Cerebellar nuclear complex (tissue), 1 donor: ENCODE results near the gene NCLN.
"Not testable (repeated sequence)": the region's sequence is repeated elsewhere in the genome, so short reads cannot be mapped to it uniquely, and the experiment has no call there.

Source experiments
- DNase-seq, 2 experiments: peaks; one replicate each; lab custom pipeline; 2025; lab: John Stamatoyannopoulos, UW

Gene NCLN

DNA sequence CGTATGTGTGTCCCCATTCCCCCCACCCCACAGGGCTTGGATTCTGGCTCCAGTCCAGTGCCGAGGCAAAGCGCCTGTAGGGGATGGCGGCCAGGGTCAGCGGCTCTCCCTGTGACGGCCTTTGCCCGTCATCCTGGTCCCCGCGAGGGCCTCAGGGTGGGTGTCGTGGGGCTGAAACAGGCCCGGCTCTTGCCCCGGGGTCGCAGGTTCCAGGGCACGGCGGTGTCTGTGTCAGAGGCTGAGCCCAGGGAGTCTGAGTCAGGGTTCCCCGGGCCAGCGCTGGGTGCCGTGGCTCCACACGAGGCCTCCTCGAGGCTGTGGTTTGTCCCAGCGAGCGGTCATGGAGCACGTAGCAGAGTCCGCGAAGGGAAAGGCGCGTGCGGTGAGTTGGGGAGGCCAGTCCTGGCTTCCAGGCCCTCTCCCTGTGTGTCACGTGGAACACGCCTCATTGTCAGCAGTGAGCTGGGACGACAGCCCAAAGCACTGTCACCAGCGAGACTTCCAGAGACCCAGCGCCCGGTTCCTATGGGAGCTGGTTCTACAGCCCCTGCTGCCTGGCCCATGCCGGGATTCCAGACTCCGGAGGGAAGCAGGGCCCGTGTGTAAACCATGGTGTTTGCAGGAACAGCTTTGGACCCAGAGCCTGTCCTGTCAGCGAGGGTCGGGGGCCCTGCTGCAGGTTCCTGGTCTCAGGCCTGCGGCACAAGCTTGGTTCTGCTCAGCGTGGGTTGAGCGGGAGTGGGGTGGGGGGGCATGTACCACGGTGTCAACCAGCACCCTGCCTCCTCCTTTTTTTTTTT is 13.4 kb downstream of the NCLN start:
- DNase-seq = no peak

DNA sequence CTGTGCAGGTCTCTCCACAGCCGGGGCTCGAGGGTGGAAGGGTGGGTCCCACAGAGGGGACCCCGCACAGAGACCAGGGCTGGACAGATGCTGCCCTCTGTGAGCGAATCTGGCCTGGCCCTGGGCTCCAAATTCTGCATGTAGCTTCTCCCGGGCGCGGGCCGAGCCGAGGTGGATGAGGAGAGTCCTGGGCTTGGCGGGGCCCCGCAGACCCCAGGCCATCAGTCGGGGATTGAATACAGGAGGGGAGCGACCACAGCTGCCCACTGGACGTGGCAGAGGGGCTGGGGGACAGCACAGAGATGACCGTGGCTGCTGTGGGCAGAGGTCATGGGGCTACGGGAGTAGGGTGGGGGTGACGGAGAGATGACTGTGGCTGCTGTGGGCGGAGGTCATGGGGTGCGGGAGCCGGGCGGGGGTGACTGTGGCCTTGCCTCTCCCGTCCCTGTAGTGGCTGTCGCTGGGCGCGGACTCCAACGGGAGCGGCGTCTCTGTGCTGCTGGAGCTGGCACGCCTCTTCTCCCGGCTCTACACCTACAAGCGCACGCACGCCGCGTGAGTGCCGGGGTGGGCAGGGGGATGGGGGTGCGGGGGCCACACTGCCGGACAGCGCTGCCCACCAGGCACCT is 15.5 kb downstream of the NCLN start:
- DNase-seq = no peak

DNA sequence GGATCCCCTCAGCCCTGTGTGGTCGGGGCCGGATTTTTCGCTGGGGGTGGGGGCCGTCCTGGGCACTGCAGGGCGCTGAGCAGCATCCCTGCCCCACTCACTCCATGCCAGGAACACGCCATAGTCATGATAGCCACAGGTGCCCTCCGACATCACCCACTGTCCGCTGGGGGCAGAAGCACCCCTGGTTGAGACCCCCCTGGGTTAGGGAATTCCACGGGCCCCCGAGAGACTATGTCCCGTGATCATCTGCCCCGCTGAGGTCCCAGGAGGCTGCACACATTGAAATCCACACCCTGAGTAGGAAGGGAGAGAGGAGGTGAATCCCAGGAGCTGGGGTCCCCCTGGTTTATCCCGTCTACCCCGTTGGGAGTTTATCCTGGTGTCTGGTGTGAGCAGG is 16.2 kb downstream of the NCLN start:
- no peak for DNase-seq

DNA sequence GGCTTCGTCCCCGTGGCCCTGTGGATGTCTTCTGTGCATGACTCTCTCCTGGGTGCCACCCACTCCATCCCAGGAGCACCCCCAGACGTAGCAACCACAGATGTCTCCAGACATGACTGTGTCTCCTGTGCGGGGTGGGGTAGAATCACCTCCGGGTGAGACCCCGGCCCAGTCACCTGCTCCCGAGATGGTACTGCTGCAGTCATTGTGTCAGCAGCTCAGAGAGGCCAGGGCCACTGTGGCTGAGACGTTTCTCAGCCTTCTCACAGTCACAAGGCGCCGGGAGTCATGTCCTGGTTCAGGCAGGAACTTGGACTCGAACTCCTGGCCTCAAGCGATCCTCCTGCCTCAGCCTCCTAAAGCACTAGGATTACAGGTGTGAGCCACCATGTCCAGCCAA is 16.6 kb downstream of the NCLN start:
- no peak for DNase-seq

DNA sequence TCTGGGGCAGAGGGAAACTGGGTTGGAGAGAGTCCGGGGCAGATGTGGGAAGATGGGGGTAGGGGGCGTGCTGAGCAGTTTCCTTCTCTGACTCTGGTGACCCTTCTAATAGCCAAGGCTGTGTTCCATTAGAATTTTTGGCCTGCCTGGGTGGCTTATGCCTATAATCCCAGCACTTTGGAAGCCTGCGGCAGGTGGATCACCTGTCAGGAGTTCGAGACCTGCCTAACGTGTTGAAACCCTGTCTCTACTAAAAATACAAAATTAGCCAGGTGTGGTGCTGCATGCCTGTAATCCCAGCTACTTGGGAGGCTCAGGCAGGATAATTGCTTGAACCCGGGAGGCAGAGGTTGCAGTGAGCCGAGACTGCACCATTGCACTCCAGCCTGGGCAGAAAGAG is 17.2 kb downstream of the NCLN start:
- not testable (repeated sequence) for DNase-seq

DNA sequence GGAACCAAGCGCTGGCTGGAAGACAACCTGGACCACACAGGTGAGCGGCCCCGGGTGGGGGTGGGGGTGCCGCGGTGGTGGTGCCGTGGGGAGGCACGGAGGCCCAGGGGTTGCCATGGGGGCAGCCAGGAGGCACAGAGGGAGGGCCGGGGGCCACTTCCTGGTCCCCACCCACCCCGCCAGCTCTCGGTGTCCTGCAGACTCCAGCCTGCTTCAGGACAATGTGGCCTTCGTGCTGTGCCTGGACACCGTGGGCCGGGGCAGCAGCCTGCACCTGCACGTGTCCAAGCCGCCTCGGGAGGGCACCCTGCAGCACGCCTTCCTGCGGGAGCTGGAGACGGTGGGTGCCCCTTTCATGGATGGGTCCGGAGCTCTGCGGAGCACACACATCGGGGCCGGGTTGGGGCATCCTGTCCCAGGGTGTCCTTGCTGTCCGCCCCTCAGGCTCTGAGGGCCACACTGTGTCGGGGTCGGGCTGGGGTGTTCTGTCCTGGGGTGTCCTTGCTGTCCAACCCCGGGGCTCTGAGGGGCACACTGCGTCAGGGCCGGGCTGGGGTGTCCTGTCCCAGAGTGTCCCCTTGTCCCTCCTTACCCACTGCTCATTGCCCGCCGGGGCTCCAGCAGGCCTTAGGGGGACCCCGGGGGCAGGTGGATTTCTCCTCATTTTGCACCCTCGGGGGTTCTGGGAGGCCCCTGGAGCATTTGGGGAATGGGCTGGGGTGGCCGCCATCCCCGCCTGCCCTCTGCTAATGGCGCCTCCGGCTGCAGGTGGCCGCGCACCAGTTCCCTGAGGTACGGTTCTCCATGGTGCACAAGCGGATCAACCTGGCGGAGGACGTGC is 18.3 kb downstream of the NCLN start:
- no peak for DNase-seq

DNA sequence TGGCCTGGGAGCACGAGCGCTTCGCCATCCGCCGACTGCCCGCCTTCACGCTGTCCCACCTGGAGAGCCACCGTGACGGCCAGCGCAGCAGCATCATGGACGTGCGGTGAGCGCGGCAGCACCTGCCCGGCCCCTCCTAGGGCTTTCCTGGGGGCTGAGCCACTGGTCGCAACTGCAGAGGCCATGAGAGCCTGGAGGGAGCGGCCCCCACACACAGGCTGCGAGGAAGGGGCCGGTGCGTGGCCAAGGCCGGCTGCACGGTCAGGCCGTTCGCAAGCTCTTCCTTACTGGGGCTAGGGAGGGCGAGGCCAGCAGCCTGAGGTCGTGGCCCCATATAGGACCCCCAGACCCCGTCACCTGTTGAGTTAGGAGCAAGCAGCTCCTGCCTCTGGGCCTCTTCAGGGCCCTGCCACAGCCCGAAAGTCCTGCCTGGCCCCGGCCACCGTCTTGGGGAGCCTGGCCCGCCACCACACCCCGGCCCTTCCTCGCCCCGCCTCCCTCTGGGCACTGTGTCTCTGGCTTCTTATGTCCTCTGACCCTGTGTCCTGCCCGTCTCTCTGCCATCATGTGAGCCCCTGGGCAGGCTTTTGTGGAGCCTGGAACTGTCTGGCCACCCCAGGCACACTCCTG is 19.0 kb downstream of the NCLN start:
- DNase-seq = no peak

DNA sequence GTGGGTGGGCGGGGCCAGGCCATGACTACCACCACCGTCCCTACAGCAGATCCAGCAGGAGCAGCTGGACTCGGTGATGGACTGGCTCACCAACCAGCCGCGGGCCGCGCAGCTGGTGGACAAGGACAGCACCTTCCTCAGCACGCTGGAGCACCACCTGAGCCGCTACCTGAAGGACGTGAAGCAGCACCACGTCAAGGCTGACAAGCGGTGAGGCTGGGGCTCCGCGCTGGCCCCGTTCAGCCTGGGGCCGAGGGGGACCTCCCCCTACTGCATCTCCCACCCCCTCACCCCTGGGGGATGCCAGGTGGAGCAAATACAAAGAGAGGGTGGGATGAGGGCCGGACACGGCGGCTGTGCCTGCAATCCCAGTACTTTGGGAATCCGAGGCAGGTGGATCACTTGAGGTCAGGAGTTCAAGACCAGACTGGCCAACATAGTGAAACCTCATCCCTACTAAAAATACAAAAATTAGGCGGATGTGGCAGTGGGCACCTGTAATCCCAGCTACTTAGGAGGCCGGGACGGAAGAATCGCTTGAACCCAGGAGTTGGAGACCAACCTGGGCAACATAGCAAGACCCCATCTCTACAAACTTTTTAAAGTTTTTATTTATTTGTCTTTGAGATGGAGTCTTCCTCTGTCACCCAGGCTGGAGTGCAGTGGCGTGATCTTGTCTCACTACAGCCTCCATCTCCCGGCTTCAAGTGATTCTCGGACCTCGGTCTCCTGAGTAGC is 20.7 kb downstream of the NCLN start:
- DNase-seq = no peak

DNA sequence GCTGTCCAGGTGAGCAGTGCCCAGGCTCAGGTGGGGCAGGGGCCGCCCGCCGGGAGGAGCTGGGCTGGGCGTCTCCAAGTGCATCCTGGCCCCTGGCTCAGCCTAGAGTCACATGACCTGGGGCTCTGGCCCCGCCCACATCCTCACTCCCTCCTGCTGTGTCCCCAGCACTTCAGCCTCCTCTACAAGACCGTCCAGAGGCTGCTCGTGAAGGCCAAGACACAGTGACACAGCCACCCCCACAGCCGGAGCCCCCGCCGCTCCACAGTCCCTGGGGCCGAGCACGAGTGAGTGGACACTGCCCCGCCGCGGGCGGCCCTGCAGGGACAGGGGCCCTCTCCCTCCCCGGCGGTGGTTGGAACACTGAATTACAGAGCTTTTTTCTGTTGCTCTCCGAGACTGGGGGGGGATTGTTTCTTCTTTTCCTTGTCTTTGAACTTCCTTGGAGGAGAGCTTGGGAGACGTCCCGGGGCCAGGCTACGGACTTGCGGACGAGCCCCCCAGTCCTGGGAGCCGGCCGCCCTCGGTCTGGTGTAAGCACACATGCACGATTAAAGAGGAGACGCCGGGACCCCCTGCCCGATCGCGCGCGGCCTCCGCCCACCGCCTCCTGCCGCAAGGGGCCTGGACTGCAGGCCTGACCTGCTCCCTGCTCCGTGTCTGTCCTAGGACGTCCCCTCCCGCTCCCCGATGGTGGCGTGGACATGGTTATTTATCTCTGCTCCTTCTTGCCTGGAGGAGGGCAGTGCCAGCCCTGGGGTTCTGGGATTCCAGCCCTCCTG is 21.9 kb downstream of the NCLN start:
- no peak for DNase-seq

DNA sequence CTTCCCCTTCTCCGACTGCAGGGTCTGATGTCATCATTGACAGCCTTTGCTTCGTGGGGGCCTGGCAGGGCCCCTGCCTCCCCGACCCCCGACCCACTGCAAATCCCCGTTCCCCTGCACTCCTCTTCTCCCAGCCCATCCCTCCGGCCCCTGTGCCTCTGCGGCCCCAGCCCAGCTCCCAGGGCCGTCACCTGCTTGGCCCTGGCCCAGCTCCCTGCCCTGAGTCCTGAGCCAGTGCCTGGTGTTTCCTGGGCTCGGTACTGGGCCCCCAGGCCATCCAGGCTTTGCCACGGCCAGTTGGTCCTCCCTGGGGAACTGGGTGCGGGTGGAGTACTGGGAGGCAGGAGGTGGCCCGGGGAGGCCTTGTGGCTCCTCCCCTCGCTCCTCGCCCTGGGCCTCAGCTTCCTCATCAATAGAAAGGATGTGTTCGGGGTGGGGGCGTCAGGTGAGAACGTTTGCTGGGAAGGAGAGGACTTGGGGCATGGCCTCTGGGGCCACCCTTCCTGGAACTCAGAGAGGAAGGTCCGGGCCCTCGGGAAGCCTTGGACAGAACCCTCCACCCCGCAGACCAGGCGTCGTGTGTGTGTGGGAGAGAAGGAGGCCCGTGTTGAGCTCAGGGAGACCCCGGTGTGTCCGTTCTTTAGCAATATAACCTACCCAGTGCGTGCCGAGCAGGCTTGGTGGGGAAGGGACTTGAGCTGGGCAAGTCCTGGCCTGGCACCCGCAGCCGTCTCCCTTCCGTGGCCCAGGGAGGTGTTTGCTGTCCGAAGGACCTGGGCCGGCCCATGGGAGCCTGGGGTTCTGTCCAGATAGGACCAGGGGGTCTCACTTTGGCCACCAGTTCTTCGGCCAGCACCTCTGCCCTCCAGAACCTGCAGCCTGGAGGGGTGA is 22.8 kb downstream of the NCLN start:
- DNase-seq = no peak

DNA sequence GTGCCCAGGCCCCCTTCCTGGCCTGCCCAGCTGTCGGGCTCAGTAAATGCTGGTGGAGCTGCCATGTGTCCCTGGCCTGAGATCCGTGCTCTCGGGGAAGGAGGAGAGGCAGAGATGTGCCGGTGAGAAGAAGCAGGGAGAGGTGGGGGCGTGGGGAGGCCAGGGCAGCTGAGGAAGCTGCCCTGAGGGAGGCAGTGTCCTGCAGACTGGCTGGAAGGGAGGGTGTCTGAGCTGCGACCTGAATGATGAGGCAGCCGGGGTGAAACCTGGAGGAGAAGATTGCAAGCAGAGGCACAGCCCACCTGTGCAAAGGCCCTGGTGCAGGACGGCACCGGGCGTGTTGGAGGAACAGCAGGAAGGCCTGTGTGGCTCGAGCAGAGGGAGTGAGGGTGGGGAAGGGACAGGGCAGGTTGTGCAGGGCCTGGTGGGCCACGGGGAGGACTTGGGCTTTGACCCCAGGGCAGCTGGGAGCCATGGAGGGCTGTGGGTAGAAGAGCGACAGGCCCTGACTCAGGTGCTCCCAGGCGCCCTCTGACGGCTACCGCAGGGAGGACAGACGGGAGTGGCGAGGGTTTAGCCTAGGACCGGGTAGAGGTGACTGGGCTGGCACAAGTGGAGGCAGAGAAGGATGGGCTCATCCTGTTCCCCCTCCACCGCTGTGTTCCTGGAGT is 24.8 kb downstream of the NCLN start:
- no peak for DNase-seq

DNA sequence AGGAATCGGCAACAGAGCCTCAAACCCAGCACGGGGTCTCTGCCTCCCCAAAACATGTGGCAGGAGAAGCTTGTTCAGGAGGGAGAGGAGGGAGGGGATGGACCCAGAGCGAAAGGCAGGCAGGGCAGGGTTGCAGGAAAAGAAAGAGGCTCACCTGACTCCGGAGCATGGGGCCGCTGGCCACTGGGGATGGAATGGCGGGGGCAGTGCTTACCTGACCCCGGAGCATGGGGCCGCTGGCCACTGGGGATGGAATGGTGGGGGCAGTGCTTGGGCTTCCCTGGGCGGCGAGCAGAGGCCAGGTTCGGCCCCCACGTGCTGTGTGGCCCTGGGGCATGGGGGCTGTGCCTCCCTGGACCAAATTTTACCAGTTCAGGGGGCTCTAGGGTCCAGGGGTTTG is 25.5 kb downstream of the NCLN start:
- DNase-seq = no peak

DNA sequence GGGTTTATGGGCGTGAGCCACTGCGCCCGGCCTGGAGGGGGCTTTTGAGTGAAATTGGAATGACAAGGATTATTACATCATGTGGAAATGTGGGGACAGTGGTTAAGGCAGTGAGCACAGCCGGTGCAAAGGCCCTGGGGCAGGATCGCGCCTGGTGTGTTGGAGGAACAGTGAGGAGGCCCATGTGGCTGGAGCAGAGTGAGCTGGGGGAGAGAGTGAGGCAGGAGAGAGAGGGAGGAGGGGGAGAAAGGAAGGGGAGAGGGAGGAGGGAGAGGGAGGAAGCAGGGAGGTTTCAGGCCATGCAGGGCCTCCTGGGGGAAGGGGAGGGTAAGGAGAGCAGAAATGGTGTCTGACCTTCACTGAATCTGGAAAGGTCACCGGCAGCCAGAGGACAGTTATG is 27.4 kb downstream of the NCLN start:
- no peak for DNase-seq

DNA sequence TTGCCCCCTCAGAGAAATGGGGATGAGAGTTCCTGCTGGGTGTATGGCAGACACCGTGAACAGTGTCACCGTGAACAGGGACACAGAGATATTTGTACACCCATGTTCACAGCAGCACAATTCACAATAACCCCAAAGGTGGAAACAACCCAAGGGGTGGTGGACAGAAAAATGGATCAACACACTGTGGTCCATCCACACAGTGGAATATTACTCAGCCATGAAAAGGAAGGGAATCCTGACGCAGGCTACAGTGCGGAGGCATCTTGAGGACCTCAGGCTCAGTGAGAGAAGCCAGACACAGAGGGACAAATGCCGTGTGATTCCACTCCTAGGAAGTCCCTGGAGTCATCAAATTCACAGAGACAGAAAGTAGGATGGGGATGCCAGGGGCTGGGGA is 31.1 kb downstream of the NCLN start:
- DNase-seq = no peak

DNA sequence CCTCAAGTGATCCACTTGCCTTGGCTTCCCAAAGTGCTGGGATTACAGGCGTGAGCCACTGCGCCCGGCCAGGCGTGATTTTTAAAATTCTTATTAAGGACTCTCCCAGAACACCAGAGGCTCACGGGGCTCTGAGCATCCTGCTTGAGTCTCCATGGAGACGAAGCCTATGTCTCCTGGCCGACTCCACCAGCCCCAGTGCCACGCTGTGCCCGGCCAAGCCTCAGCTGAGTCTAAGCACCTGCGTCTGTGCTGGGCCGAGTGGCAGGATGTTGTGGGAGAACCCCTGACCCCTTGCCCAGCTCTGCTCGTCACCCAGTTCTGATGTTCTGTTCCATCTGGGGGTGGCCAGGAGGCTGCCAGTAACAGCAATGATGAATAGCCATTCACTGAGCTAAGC is 34.8 kb downstream of the NCLN start:
- no peak for DNase-seq

DNA sequence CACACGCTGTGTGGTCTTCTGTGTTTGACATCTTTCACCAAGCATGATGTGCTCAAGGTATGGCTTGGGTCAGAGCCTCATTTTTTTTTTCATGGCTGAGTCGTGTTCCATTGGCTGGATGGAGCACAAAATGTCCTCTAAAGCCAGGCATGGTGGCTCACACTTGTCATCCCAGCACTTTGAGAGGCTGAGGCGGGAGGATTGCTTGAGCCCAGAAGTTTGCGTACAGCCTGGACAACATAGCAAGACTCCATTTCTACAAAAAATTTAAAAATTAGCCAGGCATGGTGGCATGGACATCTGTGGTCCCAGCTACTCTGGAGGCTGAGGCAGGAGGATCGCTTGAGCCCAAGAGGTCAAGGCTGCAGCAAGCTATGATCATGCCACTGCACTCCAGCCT is 35.8 kb downstream of the NCLN start:
- not testable (repeated sequence) for DNase-seq

DNA sequence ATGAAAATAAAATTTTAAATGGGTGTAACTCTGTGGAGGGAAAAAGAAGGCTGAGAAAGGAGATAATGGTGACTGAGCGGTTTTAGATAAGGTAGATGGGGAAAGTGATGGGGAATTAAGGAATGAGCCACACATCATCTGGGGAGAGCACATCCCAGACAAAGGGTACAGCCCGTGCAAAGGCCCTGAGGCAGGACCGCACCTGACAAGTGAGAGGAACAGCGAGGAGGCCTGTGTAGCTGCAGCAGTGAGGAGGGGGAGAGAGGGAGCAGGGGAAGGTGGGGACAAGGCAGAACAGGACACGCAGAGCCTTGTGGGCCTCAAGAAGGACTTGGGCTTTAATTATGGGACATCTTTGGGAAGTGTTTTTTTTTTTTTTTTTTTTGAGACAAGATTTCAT is 37.0 kb downstream of the NCLN start:
- DNase-seq = no peak

DNA sequence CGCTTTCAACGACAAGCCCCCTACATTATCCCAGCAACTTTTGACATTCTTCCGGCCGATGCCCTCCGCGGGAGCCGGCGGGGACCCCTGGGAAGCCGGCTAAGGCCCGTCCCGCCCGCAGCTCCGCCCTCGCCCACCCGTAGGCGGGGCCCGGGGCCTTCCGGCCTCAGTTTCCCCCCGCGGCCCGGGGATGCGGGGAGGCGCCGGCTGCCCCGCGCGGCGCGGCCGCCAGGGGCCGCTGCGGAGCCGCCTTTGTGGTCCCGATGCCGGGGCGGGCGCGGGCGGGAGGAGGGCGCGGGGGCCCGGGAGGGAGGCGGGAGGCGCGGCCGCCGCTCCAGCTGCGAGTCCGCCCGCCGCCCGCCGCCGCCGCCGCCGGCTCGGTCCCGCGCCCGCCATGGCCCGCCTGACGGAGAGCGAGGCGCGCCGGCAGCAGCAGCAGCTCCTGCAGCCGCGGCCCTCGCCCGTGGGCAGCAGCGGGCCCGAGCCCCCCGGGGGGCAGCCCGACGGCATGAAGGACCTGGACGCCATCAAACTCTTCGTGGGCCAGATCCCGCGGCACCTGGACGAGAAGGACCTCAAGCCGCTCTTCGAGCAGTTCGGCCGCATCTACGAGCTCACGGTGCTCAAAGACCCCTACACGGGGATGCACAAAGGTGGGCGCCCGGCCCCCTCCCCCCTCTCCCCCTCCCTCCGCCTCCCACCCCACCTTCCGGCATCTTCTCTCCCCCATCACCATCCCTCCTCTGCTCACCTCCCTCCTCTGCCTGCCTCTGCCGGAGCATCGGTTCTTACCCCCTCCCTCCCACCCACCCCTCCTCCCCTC is 38.8 kb downstream of the NCLN start, which contains the start of gene CELF5:
CELF5 (plus strand) TSS at position 316 of the 823 bp plus-strand sequence; CDS start at position 395, 79 bp downstream.
- no peak for DNase-seq
